ENCODE results near the gene SLC26A3.

SLC26A3 gene

GRCh38 chr7:107744345-107744750, 58.7 kb downstream of the SLC26A3 start:
- DNase-seq (ENCODE audit: low read depth in 2 of 2), result peak in 1 of 2 experiments; percentile 8

- DNase-seq (ENCODE audit: low read depth in 2 of 2), result peak; percentile 87 to 90
These were observed 59.3 kb downstream of the SLC26A3 start, which contains the start of gene CBLL1 for GRCh38 chr7:107743567-107744344. CBLL1 (plus strand) TSS chr7:107744142; CDS start chr7:107744164, 22 bp downstream.

- no peak for DNase-seq (ENCODE audit: low read depth in 2 of 2)
These were observed 60.1 kb downstream of the SLC26A3 start for GRCh38 chr7:107742678-107743566.

- DNase-seq (ENCODE audit: low read depth in 2 of 2), result no peak
These were observed 74.7 kb downstream of the SLC26A3 start for GRCh38 chr7:107728276-107728675.

- no peak for DNase-seq (ENCODE audit: low read depth in 2 of 2)
These were observed 76.5 kb downstream of the SLC26A3 start for GRCh38 chr7:107726356-107727130.

GRCh38 chr7:107725138-107725740, 77.8 kb downstream of the SLC26A3 start:
- DNase-seq (ENCODE audit: low read depth in 2 of 2), result peak; percentile 20 to 24

- no peak for DNase-seq (ENCODE audit: low read depth in 2 of 2)
These were observed 79.8 kb downstream of the SLC26A3 start for GRCh38 chr7:107723255-107723654.

GRCh38 chr7:107721286-107721685, 81.7 kb downstream of the SLC26A3 start:
- DNase-seq (ENCODE audit: low read depth in 2 of 2), result no peak

GRCh38 chr7:107718456-107719193, 84.4 kb downstream of the SLC26A3 start:
- no peak for DNase-seq (ENCODE audit: low read depth in 2 of 2)

GRCh38 chr7:107715531-107715930, 87.5 kb downstream of the SLC26A3 start:
- DNase-seq (ENCODE audit: low read depth in 2 of 2), result no peak

Data from fibroblast of skin of left biceps (primary cell).